Mucosa of gallbladder (tissue), 1 donor: Measurements from ENCODE around the gene VAV3. TPM values are rescaled to one million over a fixed set of nuclear protein-coding genes. Genes with fewer than 3 reads are reported as not detected.

Source experiments
- DNase-seq: peaks from one replicate; pipeline ENCODE4 v3.0.0-alpha.2; 2020; ENCODE audit warnings: low spot score
- total RNA-seq: library from RNA; stranded (reverse); gene quantifications from one replicate; pipeline ENCODE4 v1.2.1, GENCODE V29; 2021
- donor health status: DM: no; HTN: no; CAD: no.

The VAV3 gene
- total RNA-seq, 1 donor from 2014 or later: 2.4 TPM

DNA sequence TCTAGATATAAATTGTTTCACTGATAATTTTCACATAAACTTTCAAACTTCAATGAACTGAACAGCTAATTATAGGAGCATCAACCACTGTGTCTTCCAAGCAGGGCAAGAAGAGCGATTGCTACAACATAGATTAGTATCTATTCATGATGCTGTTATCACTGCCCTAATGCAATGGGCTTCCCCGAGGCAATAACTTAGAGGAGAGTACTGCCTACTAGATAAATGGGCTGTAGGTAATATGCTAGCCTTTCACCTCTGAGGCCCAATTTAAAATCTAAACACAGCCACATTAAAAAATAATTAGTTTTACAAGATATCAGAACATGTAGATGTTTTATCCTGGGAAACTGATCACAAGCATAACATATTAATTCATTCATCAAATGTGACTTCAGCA lies 318.0 kb downstream of the VAV3 start:
- DNase-seq: no peak

DNA sequence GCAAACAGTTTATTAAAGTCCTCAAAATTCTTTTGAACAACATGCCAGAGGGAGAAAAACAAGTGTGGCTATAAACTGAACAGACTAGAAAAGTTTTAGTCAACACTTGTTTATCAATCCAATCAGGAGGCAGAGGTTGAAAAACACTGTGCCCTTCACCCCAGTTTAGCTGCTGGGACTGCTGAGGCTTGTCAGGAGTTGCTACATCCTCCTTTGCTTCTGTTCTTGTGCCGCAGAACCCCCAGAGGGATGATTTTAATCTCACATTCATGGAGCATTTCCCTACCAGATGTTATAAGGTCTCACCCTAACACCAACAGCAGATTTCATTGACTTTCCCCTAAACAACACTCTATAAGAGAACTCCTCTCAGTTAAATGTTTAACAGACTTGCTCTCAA lies 321.2 kb downstream of the VAV3 start:
- DNase-seq: no peak

DNA sequence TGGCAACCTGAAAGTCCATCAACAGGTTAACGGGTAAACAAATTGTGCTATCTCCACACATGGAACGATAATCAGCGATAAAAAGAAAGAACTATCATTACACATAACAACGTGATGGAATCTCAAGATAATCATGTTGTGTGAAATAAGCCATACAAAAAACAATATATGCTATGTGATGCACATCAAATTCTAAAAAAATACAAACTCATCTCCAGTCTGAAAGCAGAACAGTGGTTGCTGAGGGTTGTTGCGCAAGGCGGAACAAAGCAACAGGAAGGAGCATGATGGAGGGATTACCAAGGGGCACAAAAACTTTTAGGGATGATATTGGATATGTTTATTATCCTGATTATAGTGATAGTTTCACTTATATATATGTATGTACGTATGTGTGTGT lies 324.8 kb downstream of the VAV3 start:
- no peak for DNase-seq

DNA sequence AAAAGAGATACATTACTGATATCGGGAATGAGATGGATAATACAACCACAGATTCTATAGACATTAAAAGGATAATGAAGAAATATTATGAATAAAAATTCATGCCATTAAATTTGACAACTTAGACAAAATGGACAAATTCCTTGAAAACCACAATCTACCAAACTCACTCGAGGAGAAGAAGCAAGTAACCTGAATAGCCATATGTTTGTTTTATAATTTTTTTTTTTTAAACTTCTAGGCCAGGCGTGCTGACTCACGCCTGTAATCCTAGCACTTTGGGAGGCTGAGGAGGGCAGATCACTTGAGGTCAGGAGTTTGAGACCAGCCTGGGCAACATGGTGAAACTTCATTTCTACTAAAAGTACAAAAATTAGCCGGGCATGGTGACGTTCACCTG lies 327.9 kb downstream of the VAV3 start:
- no peak for DNase-seq

DNA sequence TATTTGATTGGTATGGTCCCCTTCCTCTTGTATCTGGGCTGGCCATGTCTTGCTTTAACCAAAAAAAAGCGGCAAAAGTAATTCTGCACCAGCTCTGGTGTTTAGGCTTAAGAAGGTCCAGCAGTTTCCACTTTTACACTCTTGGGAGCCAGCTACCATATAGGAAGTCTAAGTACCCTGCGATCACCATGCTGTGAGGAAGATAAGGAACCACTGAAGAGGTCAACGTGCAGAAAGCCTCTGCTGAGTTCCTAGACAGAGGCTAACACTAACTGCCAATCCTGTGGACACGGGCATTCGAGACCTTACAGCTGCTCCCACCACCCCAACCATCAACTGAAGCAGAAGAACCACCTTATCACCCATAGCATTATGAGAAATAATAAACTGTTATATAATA lies 331.4 kb downstream of the VAV3 start:
- DNase-seq: no peak

DNA sequence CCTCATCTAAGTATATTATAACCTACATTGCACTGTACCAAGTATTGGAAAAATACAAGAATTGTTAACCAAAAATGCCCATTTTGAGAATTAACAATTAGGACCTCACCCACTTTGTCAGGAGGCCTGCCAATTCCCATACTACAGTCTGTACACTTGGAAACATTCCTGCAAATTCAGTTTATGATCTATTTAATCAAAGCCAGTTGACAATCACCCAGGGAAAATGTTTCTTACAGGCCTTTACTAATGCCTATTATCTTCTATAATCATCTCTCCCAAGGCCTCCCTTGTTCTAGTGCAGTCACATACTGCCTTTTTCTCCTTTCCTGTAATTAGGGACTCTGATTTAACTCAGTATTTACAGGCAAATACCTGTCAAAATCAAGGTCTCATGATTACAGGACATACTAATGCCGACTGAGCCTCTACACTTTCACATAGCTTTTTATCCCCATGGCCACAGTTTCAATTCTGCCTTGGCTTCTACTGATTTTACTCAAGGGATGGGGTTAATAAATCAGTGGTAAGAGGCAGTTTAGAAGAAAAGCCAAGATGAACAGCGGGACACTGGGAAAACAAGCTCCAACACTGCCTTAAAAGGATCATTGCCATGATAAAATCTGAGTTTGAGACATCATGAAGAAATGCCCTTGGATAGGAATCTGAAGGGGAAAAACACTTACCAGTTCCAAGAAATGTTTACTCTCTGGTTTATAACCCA lies 338.7 kb downstream of the VAV3 start:
- no peak for DNase-seq

DNA sequence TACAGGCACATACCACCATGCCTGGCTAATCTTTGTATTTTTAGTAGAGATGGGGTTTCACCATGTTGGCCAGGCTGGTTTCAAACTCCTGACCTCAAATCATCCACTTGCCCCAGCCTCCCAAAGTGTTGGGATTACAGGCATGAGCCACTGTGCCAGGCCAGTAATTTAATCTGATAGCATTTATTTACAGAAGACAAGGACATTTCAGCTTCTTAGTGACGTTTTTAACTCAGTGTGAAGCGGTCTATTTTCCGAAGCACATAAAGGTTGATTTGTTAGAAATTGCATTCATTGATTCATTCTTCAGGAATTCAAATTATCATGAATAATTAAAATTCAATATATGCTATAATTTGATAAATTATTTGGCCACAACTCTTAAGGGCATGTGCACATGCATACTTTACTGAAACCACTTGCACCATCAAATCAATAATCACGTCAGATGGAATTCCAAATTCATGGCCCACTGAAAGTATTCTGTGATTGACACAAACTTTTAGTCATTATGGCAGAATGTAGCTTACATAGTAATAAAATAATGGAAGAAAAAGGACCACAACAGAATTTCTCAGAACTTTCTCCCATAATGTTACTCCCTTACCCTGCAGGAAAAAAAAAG lies 339.5 kb downstream of the VAV3 start:
- DNase-seq: no peak

DNA sequence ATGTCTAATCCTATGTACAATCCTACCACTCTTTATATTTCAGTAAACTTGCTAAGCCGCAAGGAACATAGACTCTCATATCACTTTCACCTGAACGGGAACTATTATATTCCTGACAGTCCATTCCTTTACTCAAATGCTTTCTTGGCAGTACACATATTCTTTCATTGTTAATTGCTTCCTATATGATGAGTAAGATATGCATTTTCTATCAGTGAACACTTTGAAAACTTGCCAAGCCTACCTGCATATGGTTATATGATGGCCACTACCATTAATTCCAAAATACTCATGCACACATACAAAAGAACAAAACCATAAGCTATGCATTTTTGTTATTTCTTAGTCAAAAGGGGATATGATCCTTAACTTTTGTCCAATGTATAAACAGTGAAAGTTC lies 341.5 kb downstream of the VAV3 start:
- no peak for DNase-seq

DNA sequence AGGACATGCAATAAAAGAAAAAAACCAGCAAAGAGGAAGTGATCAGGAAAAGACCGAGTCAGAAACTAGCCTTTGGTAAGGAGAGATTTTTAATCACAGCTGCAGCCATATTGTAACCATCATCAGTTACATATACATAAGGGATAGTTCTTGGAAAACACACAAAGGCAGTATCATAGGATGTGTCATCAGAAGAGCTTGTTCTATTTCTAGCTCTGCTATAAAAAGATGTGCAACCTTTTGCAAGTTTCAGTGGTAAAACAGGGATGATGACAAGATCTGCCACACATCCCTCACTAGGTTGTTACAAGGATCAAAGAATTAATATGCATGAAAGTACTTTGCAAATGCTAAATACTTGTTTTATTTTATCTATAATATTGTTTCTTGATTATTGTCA lies 342.0 kb downstream of the VAV3 start:
- DNase-seq: no peak

DNA sequence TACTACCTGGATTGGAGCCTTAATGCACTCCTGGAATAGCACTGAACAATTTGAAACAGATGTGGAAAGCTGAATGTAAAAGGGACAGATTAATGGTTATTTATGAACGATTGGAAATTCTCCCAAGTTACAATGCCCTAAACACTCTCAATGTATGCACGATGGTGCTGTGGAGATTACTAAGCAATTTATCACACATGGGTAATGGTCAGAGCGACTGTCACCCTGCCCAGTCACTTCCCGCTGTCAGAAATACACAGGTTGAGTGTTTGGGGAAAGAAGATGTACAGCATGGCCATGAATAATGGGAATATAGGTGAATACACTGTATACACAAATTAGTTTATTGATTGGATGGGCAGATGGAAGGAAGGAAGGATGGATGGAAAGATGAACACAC lies 342.4 kb downstream of the VAV3 start:
- no peak for DNase-seq

DNA sequence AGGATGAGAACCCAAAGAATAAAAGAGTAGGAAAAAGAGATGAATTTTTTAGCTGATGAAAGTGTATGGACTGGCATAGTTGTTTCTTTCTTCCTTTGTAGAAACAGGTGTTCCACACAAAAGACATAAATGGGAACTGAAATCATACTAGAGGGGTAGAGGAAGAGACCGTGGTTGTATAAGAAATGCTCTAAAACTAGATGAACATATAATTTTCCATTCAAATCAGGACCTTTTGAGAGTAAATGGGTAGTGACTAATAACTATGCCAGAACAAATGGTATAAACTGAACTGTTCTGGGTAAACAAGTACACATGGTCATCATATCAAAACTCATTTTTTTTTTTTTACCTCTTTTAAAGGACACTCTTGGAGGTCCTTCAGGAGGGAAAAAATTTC lies 344.2 kb downstream of the VAV3 start:
- DNase-seq: no peak

DNA sequence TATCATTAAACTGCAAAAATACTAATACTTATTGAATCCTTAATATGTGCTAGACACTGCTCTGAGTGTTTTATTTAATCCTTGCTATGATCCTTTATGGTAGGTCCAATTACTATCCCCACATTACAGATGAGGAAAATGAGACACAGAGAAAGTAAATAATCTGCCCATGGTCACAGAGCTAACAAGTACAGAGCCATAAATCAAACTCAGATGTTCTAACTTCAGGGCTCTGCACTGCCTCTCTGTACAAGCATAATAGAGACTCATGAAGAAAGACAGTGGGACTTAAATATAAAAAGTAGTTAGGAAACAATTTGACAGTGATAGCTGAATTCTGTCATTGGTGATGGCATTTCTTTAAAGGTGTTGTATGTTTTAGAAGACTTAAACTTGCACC lies 346.4 kb downstream of the VAV3 start:
- no peak for DNase-seq

DNA sequence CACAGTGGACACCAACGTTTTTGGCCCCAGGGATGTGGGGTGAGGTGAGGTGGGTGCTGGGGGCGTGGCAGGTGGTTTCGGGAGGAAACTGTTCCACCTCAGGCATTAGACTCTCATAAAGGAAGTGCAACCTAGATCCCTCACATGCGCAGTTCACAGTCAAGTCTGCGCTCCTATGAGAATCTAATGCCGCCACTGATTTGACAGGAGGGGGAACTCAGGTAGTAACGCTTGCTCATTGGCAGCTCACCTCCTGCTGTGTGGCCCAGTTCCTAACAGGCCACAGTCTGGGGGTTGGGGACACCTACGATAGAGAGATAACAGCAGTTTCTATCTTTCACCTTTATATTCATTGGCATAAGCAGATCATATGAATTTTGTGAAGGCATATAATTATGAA lies 347.1 kb downstream of the VAV3 start:
- no peak for DNase-seq

DNA sequence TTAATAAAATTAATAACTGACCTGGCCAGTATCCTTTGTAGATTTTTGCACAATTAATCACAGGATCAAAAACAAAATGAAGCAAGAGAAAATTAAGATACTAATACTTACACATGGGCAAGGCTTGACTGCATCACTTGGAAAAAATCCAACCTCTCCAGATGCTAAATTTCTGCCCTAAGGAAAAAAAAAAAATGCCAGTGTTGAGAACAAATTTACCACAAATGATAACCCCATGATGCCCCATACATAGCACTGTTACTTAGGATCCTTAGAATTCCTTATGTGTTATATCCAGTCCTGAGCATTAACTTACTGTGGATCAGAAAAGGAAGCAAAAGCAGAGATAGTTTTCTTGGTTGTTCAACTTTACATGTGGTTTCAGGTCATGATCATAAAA lies 347.5 kb downstream of the VAV3 start:
- no peak for DNase-seq

DNA sequence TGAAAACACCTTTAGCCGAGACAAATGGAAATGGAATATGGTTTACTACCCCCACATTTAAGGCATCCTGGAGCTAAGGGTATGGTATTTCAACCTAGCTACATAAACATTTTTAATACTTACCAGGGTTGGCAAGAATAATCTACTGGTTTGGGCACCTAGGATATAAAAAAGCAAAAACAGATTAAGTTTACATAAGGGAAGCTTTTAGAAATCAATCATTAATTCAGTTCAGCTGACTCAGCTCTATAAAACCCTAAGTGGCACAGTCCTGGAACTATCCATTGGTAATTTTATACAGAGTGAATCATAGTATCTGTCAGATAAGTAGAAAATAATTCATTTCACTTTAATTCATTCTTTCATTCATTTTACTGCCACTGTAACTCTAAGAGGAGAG lies 355.2 kb downstream of the VAV3 start:
- no peak for DNase-seq

DNA sequence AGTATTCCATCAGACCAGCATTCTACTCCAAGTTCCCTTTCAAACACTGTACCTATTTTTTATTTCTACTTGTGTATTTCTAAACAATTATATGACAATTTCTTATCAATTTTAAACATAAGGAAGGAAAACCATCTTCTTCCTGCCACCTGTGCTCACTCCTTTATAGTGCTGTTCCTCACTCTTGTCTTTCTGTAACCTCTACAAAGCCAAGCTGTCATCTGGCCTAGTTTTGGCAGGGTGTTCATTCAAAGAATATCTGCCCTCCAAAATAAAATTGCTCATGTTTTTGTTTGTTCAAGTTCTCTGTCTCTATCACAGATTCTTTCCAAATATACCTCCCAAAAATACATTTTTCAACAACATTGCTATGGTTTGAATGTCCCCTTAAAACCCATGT lies 360.2 kb downstream of the VAV3 start:
- DNase-seq: no peak

DNA sequence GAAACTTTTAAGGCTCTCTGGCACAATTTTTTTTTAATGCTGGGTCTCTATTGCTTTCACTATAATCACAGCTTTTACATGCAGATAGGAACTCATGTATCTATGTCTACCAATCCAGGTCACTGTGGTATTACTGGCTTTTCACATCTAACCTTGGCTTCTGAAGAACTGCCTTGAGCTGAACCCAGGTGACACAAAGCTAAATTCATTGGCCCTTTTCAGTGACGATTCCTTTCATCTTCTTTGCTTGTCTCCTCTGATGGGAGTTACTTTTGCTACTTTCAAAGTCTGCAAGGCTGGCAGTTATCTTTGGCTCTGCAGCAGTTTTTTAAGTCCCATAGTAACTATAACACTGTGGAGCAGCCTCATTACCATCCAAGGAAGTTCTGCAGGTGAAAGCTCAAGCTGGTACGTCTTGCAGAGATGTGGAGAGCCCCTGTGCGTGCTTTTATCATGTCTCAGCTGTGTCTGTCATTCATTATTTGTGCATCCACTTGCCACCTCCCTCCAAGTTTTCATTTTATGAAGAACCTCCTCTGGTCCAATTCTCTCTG lies 364.3 kb downstream of the VAV3 start:
- no peak for DNase-seq

DNA sequence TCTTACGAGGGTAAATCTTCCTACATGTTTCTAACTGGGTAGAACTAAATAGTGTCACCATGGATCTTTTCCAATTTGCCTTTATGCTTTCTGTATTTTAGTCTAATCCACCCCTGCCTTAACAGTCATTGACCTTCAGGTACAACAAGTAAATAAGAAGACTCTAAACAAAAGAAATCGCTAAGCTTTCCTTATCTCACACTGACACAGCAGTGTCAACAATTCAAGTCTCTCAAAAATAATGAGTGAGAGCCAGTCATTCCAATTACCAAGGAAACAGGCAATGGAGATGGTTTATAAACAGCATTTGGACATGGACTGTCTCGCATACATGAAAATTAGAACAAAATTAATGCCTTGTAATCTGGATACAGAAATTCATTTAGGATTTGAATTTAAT lies 365.8 kb downstream of the VAV3 start:
- DNase-seq: no peak

DNA sequence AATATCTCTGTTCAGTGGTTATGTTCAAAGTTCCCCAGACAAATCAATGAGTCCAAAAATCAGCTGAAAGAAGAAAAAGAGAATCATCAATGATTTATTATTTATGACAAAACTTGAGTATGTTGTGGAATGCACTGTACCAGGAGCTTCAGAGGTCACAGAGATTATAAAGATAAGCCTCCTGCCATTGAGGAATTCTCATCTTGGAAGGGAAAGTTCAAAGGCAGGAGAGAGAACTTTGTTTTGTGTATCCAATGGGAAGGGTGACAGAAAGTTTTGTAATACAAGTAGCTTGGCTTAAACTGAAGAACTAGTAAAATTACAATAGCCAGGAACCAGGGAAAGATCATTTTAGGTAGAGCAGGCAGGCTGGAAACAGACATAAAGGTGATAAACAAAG lies 367.7 kb downstream of the VAV3 start:
- DNase-seq: no peak

DNA sequence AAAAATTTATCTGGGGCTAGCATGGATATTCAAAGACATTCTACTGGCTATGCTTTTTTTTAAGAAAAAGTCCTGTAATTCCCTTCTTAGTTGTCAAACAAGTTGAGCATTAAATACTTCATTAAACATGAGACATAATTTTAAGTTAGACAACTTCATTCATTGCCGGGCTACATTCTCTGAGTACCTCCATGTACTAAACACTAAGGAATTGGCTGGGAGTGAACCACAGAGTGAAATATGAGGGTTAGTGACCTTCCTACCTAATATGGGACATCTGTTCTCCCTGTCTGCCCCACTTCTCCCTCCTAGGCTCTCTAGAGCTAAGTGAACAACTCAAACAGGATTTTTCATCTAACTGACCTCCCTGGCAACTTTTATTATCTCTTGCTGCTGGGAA lies 370.4 kb downstream of the VAV3 start:
- no peak for DNase-seq

DNA sequence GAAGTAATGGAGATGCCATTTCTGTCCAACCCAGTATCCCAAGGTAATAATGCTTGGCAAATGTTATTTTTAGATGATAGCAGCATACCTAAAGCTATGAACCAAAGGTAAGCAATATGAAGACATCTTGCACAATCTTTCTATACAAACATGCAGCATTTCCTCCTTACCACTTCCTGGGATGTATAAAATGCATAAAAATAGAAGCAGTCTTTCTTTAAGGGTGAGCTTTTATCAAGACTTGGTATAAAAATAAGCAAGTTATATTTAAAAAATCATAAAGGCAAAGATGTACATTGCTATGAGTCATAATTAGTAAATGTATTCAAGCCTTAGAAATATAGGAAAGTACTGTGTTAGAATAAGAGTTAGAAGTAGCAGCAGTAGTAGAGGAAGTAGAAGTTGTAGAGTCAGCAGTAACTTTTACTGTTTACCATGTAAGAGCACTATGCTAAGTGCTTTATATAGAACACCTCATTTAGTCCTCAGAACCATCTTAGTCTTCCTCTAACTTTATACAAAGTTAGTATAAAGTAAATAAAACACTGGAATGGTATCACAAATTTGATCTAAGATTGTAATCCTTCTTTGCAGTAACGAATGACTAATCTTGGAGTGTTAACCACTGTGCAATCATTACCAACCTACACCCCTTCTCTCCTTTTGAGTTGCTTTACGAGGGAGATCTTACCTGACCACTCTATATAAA lies 371.3 kb downstream of the VAV3 start:
- no peak for DNase-seq

DNA sequence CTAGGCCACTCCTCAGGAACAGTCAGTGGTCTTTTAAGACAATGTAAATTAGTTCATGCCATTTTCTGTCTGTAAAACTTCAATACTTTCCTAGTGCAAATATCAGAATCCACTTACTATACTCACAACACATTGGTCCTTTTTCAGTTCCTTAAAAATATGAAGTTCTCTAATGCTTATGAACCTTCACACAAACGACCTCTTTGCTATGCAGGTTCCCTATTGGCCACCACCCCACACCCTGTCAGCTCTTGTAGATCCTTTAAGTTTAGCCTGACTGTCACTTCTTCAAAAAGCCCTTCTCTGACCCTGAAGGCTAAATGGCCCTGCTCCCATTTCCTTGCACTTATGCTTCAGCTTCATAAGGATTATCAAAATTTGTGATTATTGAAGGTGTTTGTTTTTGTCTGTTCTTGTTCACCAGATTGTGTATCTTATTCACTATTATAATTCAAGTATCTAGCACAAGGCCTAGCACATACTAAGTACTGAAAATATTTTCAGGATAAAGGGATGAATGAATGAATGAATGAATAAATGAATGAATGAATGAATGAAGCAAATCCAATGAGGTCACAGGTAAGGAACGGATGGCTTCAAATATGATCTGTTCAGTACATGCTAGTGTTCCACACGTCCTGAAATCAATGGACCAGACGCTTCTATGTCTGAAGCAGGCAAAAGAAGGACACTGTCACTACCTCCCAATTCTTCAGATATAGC lies 373.9 kb downstream of the VAV3 start:
- no peak for DNase-seq
